GM23338 (cell line): ENCODE results near the gene MTLN. TPM values are rescaled to one million over a fixed set of nuclear protein-coding genes. Genes with fewer than 3 reads are reported as not detected.
"Not testable (repeated sequence)": the region's sequence is repeated elsewhere in the genome, so short reads cannot be mapped to it uniquely, and the experiment has no call there.

Source experiments
- ATAC-seq: fragments of 200-7000 bp; cut with Tn5 transposase; 3 replicates; pipeline ENCODE4 v1.9.1; 2020
- DNase-seq: peaks from one replicate; pipeline ENCODE4 v3.0.0-alpha.2; 2015; ENCODE audit warnings: low spot score
- H2AFZ ChIP-seq: fragments of 200-600 bp; sonication (generic); 2 replicates; pipeline ENCODE4 v1.8.0; 2016; ENCODE audit warnings: antibody characterized with exemption, mild to moderate bottlenecking, moderate library complexity
- H3F3A ChIP-seq: fragments of 200-600 bp; sonication (generic); replicated peaks from 2 replicates; pipeline ENCODE4 v1.8.0; 2017; ENCODE audit warnings: antibody characterized with exemption, mixed run types, low read depth
- H3K27ac ChIP-seq: fragments of 200-600 bp; sonication (generic); 2 replicates; pipeline ENCODE4 v1.6.1; 2016; ENCODE audit warnings: low read depth
- H3K27me3 ChIP-seq: fragments of 200-600 bp; sonication (generic); 2 replicates; pipeline ENCODE4 v1.8.0; 2016; ENCODE audit warnings: mild to moderate bottlenecking, mixed run types, moderate library complexity; ENCODE audit not compliant: insufficient read depth
- H3K36me3 ChIP-seq: fragments of 200-600 bp; sonication (generic); 2 replicates; pipeline ENCODE4 v1.8.0; 2016; ENCODE audit warnings: mild to moderate bottlenecking; ENCODE audit not compliant: insufficient read depth
- H3K4me1 ChIP-seq: fragments of 200-600 bp; sonication (generic); 2 replicates; pipeline ENCODE4 v1.8.0; 2016; ENCODE audit warnings: mild to moderate bottlenecking, moderate library complexity; ENCODE audit not compliant: insufficient read depth
- H3K4me2 ChIP-seq: fragments of 200-600 bp; sonication (generic); 2 replicates; pipeline ENCODE4 v1.7.1; 2017; ENCODE audit warnings: mixed run types
- H3K4me3 ChIP-seq: fragments of 200-600 bp; sonication (generic); 2 replicates; pipeline ENCODE4 v1.6.1; 2016; ENCODE audit warnings: mixed run types
- H3K79me2 ChIP-seq: fragments of 200-600 bp; sonication (generic); replicated peaks from 2 replicates; pipeline ENCODE4 v1.8.0; 2017; ENCODE audit warnings: mild to moderate bottlenecking; ENCODE audit not compliant: insufficient read depth
- H3K9me2 ChIP-seq: fragments of 200-600 bp; sonication (generic); 2 replicates; pipeline ENCODE4 v1.8.0; 2017; ENCODE audit not compliant: insufficient read depth
- H4K20me1 ChIP-seq: fragments of 200-600 bp; sonication (generic); replicated peaks from 2 replicates; pipeline ENCODE4 v1.8.0; 2017; ENCODE audit warnings: mild to moderate bottlenecking; ENCODE audit not compliant: insufficient read depth
- H3K27ac Mint-ChIP-seq: 2 replicates; pipeline ENCODE4 v1.8.0; 2020; ENCODE audit warnings: inconsistent platforms, mild to moderate bottlenecking, moderate library complexity, mixed read lengths
- H3K27me3 Mint-ChIP-seq: 3 replicates; pipeline ENCODE4 v1.8.0; 2022; ENCODE audit warnings: low read depth, mild to moderate bottlenecking, moderate library complexity, mixed read lengths, inconsistent platforms; ENCODE audit not compliant: insufficient read depth, poor library complexity
- H3K36me3 Mint-ChIP-seq: 3 replicates; pipeline ENCODE4 v1.8.0; 2021; ENCODE audit warnings: low read depth, mild to moderate bottlenecking, inconsistent platforms, moderate library complexity, mixed read lengths
- H3K4me1 Mint-ChIP-seq: 3 replicates; pipeline ENCODE4 v1.8.0; 2020; ENCODE audit warnings: mild to moderate bottlenecking, inconsistent platforms, mixed read lengths
- H3K4me3 Mint-ChIP-seq: 3 replicates; pipeline ENCODE4 v1.8.0; 2021; ENCODE audit warnings: moderate library complexity, mild to moderate bottlenecking, inconsistent platforms, mixed read lengths
- H3K9me3 Mint-ChIP-seq: 3 replicates; pipeline ENCODE4 v1.8.0; 2020; ENCODE audit warnings: moderate library complexity, mild to moderate bottlenecking, inconsistent platforms, mixed read lengths
- EZH2 ChIP-seq: fragments of 200-600 bp; sonication (generic); IDR thresholded peaks from one replicate; pipeline ENCODE4 v1.8.0; 2017; ENCODE audit warnings: antibody characterized with exemption, mild to moderate bottlenecking, low read depth; ENCODE audit not compliant: unreplicated experiment
- JUNB ChIP-seq: IDR thresholded peaks from one replicate; pipeline ENCODE4 v1.6.1; 2016; ENCODE audit warnings: antibody characterized with exemption; ENCODE audit not compliant: unreplicated experiment
- ZNF114 ChIP-seq: fragments of 250-450 bp; sonication (Bioruptor Pico); IDR thresholded peaks from 2 replicates; pipeline ENCODE4 v1.5.0; 2020; ENCODE audit warnings: mild to moderate bottlenecking, moderate library complexity
- ZNF331 ChIP-seq: fragments of 250-450 bp; sonication (Bioruptor Pico); IDR thresholded peaks from 2 replicates; pipeline ENCODE4 v1.5.0; 2020; ENCODE audit warnings: low read depth, mild to moderate bottlenecking, moderate library complexity
- polyA plus RNA-seq: library from polyadenylated mRNA; unstranded; fragments of >200 nt; fragmentation: Nextera tagmentation; extraction: Ambion mirVana; gene quantifications from 2 replicates; pipeline ENCODE4 v1.2.1, GENCODE V29; 2016
- total RNA-seq: library from RNA; depleted of rRNA; stranded (reverse); fragments of >200 nt; shearing (Covaris generic); gene quantifications from 2 replicates; pipeline ENCODE4 v1.2.3, GENCODE V29; 2014
- TF ChIP-seq, protein P1 (sequence below), 2 experiments: fragments of 200-600 bp in 1 of 2; sonication (generic) in 1 of 2; conservative IDR thresholded peaks; 2 replicates each; pipeline versions ENCODE4 v1.5.1 to v1.6.1; 2016 to 2017; ENCODE audit warnings: antibody characterized with exemption in 2 of 2, low read depth in 2 of 2, mild to moderate bottlenecking in 2 of 2, moderate library complexity in 1 of 2
- TF ChIP-seq, protein P2 (sequence below): IDR thresholded peaks from one replicate; pipeline ENCODE4 v1.6.1; 2018; ENCODE audit warnings: antibody characterized with exemption; ENCODE audit not compliant: unreplicated experiment
- TF ChIP-seq, protein P3 (sequence below): fragments of 250-450 bp; sonication (Bioruptor Pico); IDR thresholded peaks from 2 replicates; pipeline ENCODE4 v1.5.0; 2020; ENCODE audit warnings: mild to moderate bottlenecking, moderate library complexity

MTLN gene
- total and polyA plus RNA-seq, 2 experiments from 2014 or later: 40.2 to 151 TPM

DNA sequence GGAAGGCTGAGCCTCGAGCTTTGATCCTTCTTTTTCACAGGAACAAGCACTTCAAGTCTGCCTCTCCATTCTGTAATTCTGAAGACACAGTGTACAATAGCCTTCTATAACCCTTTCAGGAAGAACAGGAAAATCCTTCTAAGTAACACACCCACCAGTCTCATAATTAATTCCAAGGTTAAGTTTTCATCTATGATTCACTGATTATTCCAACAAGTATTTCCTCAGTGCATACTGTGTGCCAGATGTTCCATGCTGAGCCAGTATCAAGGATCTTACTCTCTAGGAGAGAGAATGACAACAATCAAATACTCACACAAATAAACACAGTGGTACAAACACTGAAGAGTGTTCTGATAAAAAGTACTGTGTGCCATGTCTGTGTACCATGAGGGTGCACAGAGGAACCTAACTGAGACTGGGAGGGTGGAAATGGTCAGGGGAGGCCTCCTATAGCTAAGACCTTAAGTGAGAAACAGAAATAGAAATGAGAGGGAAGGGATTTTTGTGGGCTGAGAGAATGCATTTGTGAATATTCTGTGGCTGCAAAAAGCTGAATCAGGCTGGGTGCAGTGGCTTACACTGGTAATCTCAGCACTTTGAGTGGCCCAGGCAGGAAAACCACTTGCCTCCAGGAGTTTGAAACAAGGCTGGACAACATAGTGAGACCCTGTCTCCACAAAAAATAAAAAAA, 7.3 kb upstream of the MTLN start:
- H3K36me3 Mint-ChIP-seq: peaks cover 12% of the 10 kb centered on the region
- Histone ChIP-seq H3K9me2 (peaks cover 3% of the 10 kb centered on the region; the same call in 1 of the 2 replicates), H2AFZ (no peak overlapping the region), H3K79me2 (no peaks in the 10 kb centered on the region), H4K20me1 (no peaks in the 10 kb centered on the region), H3K27ac (no peak overlapping the region), H3K27me3 (no peaks in the 10 kb centered on the region), H3K4me2 (no peak overlapping the region), H3K4me1 (no peaks in the 10 kb centered on the region), H3K4me3 (no peak overlapping the region), H3F3A (no peaks in the 10 kb centered on the region), H3K36me3 (no peaks in the 10 kb centered on the region)
- TF ChIP-seq EZH2: no peak
- TF ChIP-seq, protein P1, sequence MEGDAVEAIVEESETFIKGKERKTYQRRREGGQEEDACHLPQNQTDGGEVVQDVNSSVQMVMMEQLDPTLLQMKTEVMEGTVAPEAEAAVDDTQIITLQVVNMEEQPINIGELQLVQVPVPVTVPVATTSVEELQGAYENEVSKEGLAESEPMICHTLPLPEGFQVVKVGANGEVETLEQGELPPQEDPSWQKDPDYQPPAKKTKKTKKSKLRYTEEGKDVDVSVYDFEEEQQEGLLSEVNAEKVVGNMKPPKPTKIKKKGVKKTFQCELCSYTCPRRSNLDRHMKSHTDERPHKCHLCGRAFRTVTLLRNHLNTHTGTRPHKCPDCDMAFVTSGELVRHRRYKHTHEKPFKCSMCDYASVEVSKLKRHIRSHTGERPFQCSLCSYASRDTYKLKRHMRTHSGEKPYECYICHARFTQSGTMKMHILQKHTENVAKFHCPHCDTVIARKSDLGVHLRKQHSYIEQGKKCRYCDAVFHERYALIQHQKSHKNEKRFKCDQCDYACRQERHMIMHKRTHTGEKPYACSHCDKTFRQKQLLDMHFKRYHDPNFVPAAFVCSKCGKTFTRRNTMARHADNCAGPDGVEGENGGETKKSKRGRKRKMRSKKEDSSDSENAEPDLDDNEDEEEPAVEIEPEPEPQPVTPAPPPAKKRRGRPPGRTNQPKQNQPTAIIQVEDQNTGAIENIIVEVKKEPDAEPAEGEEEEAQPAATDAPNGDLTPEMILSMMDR (conservative IDR thresholded peaks at IDR 0.05; ENCODE audit: low read depth in 2 of 2): no peak
- TF ChIP-seq ZNF331 (CRISPR knock-in tag): no peak
- no peak for TF ChIP-seq ZNF114 (CRISPR knock-in tag)
- no peak for TF ChIP-seq JUNB
- TF ChIP-seq, protein P2, sequence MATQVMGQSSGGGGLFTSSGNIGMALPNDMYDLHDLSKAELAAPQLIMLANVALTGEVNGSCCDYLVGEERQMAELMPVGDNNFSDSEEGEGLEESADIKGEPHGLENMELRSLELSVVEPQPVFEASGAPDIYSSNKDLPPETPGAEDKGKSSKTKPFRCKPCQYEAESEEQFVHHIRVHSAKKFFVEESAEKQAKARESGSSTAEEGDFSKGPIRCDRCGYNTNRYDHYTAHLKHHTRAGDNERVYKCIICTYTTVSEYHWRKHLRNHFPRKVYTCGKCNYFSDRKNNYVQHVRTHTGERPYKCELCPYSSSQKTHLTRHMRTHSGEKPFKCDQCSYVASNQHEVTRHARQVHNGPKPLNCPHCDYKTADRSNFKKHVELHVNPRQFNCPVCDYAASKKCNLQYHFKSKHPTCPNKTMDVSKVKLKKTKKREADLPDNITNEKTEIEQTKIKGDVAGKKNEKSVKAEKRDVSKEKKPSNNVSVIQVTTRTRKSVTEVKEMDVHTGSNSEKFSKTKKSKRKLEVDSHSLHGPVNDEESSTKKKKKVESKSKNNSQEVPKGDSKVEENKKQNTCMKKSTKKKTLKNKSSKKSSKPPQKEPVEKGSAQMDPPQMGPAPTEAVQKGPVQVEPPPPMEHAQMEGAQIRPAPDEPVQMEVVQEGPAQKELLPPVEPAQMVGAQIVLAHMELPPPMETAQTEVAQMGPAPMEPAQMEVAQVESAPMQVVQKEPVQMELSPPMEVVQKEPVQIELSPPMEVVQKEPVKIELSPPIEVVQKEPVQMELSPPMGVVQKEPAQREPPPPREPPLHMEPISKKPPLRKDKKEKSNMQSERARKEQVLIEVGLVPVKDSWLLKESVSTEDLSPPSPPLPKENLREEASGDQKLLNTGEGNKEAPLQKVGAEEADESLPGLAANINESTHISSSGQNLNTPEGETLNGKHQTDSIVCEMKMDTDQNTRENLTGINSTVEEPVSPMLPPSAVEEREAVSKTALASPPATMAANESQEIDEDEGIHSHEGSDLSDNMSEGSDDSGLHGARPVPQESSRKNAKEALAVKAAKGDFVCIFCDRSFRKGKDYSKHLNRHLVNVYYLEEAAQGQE: no peak
- TF ChIP-seq, protein P3, sequence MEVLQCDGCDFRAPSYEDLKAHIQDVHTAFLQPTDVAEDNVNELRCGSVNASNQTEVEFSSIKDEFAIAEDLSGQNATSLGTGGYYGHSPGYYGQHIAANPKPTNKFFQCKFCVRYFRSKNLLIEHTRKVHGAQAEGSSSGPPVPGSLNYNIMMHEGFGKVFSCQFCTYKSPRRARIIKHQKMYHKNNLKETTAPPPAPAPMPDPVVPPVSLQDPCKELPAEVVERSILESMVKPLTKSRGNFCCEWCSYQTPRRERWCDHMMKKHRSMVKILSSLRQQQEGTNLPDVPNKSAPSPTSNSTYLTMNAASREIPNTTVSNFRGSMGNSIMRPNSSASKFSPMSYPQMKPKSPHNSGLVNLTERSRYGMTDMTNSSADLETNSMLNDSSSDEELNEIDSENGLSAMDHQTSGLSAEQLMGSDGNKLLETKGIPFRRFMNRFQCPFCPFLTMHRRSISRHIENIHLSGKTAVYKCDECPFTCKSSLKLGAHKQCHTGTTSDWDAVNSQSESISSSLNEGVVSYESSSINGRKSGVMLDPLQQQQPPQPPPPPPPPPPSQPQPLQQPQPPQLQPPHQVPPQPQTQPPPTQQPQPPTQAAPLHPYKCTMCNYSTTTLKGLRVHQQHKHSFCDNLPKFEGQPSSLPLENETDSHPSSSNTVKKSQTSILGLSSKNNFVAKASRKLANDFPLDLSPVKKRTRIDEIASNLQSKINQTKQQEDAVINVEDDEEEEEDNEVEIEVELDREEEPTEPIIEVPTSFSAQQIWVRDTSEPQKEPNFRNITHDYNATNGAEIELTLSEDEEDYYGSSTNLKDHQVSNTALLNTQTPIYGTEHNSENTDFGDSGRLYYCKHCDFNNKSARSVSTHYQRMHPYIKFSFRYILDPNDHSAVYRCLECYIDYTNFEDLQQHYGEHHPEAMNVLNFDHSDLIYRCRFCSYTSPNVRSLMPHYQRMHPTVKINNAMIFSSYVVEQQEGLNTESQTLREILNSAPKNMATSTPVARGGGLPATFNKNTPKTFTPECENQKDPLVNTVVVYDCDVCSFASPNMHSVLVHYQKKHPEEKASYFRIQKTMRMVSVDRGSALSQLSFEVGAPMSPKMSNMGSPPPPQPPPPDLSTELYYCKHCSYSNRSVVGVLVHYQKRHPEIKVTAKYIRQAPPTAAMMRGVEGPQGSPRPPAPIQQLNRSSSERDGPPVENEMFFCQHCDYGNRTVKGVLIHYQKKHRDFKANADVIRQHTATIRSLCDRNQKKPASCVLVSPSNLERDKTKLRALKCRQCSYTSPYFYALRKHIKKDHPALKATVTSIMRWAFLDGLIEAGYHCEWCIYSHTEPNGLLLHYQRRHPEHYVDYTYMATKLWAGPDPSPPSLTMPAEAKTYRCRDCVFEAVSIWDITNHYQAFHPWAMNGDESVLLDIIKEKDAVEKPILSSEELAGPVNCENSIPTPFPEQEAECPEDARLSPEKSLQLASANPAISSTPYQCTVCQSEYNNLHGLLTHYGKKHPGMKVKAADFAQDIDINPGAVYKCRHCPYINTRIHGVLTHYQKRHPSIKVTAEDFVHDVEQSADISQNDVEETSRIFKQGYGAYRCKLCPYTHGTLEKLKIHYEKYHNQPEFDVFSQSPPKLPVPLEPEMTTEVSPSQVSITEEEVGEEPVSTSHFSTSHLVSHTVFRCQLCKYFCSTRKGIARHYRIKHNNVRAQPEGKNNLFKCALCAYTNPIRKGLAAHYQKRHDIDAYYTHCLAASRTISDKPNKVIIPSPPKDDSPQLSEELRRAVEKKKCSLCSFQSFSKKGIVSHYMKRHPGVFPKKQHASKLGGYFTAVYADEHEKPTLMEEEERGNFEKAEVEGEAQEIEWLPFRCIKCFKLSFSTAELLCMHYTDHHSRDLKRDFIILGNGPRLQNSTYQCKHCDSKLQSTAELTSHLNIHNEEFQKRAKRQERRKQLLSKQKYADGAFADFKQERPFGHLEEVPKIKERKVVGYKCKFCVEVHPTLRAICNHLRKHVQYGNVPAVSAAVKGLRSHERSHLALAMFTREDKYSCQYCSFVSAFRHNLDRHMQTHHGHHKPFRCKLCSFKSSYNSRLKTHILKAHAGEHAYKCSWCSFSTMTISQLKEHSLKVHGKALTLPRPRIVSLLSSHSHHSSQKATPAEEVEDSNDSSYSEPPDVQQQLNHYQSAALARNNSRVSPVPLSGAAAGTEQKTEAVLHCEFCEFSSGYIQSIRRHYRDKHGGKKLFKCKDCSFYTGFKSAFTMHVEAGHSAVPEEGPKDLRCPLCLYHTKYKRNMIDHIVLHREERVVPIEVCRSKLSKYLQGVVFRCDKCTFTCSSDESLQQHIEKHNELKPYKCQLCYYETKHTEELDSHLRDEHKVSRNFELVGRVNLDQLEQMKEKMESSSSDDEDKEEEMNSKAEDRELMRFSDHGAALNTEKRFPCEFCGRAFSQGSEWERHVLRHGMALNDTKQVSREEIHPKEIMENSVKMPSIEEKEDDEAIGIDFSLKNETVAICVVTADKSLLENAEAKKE (CRISPR knock-in tag): no peak
- H3K27ac Mint-ChIP-seq: no peak overlapping the region
- DNase-seq (no peak), ATAC-seq (no peak)
- peaks cover 5% of the 10 kb centered on the region; the same call in 2 of the 3 replicates for H3K4me1 Mint-ChIP-seq
- peaks cover 5% of the 10 kb centered on the region for H3K27me3 Mint-ChIP-seq
- peaks cover 30% of the 10 kb centered on the region for H3K9me3 Mint-ChIP-seq
- H3K4me3 Mint-ChIP-seq: no peak overlapping the region

DNA sequence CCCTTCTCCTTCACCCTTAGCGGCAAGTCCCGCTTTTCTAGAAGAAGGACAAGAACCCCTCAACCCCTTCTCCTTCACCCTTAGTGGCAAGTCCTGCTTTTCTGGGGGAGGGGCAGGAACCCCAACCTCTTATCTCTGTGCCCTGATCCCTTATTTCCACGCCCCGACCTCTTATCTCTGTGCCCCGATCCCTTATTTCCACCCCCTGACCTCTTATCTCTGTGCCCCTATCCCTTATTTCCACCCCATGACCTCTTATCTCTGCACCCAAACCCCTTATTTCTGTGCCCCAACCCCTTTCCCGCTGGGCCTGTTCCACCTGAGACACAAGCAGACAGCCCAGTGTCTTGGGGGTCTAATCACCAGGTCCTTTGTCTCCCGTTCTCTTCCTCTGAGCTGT, 6.5 kb upstream of the MTLN start:
- H3K9me2 ChIP-seq, H3F3A ChIP-seq, H3K4me1 Mint-ChIP-seq, ATAC-seq, DNase-seq, H3K36me3 ChIP-seq, H3K27ac ChIP-seq, H3K4me1 ChIP-seq, H3K4me3 ChIP-seq, H3K27me3 Mint-ChIP-seq, H4K20me1 ChIP-seq, H3K4me2 ChIP-seq, H3K4me3 Mint-ChIP-seq, H2AFZ ChIP-seq, H3K27ac Mint-ChIP-seq, H3K79me2 ChIP-seq, H3K27me3 ChIP-seq: not testable (repeated sequence)
- Mint-ChIP-seq H3K9me3 (peaks cover 37% of the 10 kb centered on the region), H3K36me3 (peaks cover 15% of the 10 kb centered on the region)
